GM19043 (cell line): ENCODE measurements around the gene ELFN1.

Source experiments
- ATAC-seq: cut with Tn5 transposase; IDR thresholded peaks from one replicate; pipeline ENCODE4 v1.9.1; 2021; ENCODE audit warnings: low read depth; ENCODE audit not compliant: unreplicated experiment

The ELFN1 gene

DNA sequence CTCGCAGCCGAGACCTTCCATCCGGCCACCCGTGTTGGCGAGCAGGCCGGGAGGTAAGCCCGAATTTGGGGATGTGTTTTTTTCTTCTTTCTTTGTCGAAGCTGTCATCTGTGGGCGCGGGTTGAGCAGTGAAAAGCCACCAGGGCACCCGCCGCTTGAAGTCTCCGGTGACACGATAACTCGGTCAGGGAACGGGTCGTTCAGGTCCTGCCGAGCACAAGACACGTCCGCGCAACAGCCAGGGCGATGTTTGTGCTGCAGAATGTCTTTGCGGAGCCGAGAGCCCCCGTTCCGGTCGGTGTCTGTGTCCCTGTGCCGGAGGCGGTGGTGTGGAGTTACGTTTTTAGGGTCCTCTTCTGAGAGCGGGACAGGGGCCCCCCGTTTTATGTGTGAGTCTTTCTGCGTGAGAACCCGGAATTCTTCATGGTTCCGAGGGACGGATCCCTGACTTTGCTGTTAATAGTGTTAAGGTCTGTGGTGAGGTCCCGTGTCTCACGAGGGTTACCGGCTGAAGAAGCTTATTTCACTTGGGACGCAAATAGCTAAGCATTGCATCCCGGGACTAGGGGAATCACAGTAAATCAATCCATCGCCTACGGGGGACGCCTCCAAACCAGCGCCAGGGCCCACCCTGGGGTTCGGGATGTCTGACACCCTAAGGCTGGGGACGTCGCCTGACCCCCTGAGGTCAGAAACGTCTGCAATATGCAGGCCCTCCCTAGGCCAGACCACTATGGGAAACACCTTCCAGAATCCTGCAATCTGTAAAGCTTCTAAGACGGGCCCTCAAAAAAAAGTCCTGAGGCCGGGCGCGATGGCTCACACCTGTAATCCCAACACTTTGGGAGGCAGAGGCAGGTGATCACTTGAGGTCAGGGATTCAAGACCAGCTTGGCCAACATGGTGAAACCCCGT is 99.5 kb downstream of the ELFN1 start:
- ATAC-seq, result no peak

DNA sequence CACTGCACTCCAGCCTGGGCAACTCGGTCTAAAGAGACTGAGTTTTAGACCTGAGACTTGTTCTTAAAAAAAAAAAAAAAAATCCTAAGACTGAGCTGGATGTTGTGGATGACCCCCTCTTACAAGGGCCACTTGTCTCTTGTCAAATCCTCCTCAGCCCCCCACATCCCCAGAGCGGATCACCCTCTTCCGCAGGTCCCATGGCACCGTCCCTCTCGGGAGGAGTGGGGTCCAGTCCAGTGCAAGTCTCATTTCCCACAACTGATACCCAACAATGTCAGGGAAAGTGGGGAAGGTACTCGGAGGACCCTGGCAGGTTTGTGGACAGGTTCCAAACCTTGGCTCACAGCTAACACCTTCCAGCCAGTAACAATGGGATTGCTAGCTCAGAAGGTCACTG is 100.3 kb downstream of the ELFN1 start:
- no peak for ATAC-seq

DNA sequence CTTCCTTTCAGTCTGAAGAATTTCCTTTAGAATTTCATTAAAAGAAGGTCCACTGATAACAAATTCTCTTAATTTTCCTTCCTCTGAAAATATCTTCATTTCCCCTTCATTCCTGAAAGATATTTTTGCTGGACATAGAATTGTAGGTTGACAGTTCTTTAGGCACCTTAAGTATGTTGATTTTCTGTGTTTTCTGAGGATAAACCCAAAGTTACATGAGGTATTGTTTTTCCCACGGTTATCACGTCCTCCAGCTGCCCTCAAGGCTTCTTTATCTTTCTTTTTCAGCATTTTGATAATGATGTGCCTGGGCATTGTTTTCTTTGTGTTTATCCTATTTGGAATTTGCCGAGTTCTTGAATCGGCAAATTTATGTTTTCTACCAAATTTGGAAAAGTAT is 105.3 kb downstream of the ELFN1 start:
- ATAC-seq, result no peak

DNA sequence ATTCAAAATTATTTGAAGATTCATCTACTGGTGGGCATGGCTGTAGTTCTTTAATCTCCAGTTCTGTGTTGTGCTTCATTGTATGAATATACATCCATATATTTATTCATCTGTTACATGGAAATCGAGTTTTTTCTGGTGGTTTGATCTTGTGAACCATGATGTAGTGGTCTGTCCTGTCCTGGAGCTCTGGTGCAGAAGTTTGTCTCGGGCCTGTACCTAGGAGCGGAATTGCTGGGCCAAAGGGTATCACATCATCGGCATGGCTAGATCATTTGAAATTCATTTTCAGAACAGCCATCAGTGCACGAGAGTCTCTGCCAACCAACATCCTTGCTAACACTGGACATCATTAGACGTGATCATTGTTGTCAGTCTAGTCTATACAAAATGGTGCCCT is 107.0 kb downstream of the ELFN1 start:
- no peak for ATAC-seq

DNA sequence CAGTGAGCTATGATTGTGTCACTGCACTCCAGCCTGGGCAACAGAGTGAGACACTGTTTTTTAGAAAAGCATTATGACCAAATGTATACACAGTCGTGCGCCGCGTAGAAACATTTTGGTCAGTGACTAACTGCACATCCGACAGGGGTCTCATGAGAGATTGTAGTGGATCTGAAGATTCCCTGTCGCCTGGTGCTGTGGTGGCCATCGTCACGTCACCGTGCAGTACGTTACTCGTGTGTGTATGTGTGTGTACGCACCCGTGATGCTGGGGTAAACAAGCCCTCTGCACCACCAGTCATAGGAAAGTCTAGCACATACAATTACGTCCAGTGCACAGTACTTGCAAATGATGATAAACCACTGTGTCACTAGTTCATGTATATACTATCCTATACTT is 109.4 kb downstream of the ELFN1 start:
- ATAC-seq, result no peak

DNA sequence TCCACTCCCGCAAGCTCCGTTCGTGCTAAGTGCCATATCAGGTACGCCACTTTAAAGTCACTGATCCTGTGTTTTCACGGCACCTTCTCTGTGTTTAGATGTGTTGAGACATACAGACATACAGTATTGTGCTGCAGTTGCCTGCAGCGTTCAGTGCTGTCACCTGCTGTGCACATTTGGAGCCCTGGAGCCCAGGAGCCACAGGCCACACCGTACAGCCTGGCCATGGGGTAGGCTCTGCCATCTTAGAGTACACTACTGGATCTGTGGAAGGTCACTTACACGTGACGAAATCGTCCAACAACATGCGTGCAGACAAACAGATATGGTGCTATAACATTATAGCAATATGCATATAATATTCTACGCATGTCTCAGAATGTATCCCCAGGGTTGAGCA is 111.3 kb downstream of the ELFN1 start:
- no peak for ATAC-seq

DNA sequence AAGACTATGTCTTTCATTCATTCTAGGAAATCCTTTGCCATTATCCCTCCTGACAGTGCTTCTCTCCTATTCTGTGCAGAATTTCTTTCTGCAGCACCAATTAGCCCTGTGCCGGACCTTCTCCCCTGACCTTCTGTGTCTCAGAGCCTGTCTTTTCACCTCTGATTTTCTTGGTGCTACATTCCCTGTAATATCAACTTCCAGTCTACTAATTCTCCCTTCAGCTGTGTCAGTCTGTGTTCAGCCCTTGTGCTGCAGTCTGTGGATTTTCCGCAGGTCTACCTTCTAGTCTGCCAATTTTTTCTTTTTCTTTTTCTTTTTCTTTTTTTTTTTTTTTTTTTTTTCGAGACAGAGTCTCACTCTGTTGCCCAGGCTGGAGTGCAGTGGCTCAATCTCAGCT is 115.8 kb downstream of the ELFN1 start:
- no peak for ATAC-seq

DNA sequence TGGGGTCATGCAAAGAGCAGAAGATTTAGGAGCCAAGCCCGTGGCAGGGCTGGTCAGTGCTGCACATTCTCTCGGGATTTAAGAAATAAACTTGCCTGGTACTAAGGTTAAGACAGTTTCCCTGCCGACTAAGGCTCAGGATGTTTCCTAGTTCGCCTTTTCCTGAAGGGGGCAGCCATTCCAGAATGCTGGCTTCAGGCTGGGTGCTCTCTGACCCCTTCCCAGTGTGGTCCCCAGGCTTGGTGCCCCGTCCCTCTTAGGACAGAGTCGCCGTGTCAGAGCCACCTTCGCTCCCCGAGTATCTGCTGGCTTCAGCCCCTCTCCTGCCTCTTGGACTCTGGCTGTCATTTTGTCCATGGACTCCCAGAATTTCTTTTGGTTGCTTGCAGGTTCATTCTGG is 117.2 kb downstream of the ELFN1 start:
- no peak for ATAC-seq

DNA sequence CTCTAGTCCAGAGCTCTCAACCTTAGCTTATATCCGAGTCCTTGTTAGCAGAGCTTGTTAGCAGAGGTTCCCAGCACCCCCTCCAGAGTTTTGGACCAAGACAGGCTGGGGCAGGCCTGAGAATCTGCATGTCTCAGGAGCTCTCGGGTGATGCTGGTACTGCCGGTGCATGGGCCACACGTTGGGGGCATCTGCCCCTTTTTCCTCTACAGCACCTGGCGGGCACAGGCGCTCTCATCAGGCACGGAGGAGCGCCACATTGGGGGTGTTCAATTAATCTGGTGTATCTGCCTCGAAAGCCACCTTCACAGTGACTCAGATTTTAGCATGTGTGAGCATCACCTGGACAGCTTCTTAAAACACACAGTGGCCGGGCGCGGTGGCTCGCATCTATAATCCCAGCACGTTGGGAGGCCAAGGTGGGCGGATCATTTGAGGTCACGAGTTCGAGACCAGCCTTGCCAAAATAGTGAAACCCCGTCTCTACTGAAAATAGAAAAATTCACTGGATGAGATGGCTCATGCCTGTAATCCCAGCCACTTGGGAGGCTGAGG is 117.7 kb downstream of the ELFN1 start:
- ATAC-seq, result no peak

DNA sequence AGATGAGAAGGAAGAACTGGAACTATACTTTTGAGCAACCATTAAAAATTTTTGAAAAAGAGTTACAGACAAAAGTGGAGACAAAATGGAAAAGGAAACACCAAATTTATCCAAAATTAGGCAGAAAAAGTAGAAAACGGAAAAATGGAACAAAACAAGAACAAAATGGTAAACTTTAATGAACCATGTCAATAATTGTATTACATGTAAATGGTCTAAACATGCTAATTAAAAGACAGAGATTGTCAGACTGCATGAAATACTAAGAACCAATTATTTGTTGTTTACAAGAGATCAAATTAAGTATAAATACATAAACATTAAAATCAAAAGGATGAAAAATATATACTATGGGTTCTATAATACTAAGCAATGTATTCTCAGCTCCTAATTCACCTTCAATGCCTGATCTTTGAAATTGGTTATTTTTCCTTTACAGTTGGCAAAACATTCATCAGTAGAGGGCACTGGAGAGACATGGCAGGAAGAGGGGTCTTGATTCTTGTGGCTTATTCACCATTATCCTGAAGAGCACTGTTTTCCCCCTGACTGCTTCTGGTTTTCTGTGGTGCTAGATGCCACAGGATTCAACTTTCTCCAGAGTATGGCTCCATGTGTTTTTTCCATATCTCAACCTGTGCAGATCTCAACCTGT is 124.9 kb downstream of the ELFN1 start:
- no peak for ATAC-seq
